Esophagus muscularis mucosa (tissue), 4 donors: ENCODE results near the gene CSTF3. TPM values are rescaled to one million over a fixed set of nuclear protein-coding genes. Genes with fewer than 3 reads are reported as not detected.
"Not testable (repeated sequence)": the region's sequence is repeated elsewhere in the genome, so short reads cannot be mapped to it uniquely, and the experiment has no call there.

Source experiments
- DNase-seq: peaks from one replicate; pipeline ENCODE4 v3.0.0-alpha.2; 2017; ENCODE audit errors: extremely low spot score
- H3K27ac ChIP-seq, 4 donors: fragments of 200-600 bp; sonication (generic); replicated peaks in 1 of 4; 1 replicate in 3 of 4; 2 replicates in 1 of 4; pipeline ENCODE4 v1.5.1; 2016 to 2019; ENCODE audit warnings: mild to moderate bottlenecking in 1 of 4
- H3K27me3 ChIP-seq, 4 donors: fragments of 200-600 bp; sonication (generic); one replicate each; pipeline versions ENCODE4 v1.5.1 to v1.6.0; 2016 to 2019
- H3K36me3 ChIP-seq, 4 donors: fragments of 200-600 bp; sonication (generic); one replicate each; pipeline ENCODE4 v1.5.1; 2016 to 2019
- H3K4me1 ChIP-seq, 4 donors: fragments of 200-600 bp; sonication (generic); one replicate each; pipeline ENCODE4 v1.5.1; 2016 to 2019
- H3K4me3 ChIP-seq, 4 donors: fragments of 200-600 bp; sonication (generic); 1 replicate in 2 of 4; 2 replicates in 2 of 4; pipeline ENCODE4 v1.5.1; 2016 to 2019; ENCODE audit warnings: mild to moderate bottlenecking in 4 of 4, moderate library complexity in 1 of 4
- H3K9me3 ChIP-seq, 4 donors: fragments of 200-600 bp; sonication (generic); 1 replicate in 3 of 4; 2 replicates in 1 of 4; pipeline ENCODE4 v1.5.1; 2016 to 2019
- EP300 ChIP-seq: sonication (generic); formaldehyde crosslinking; IDR thresholded peaks from one replicate; pipeline ENCODE4 v1.6.1; 2017; ENCODE audit warnings: antibody characterized with exemption
- POLR2A ChIP-seq: fragments of 450-650 bp; IDR thresholded peaks from one replicate; pipeline ENCODE4 v1.6.1; 2017; ENCODE audit warnings: antibody characterized with exemption, moderate library complexity, mild to moderate bottlenecking, low read depth
- POLR2AphosphoS5 ChIP-seq, 2 donors: sonication (generic); formaldehyde crosslinking; IDR thresholded peaks; one replicate each; pipeline ENCODE4 v1.6.1; 2017; ENCODE audit warnings: antibody characterized with exemption in 2 of 2
- WGBS: methylation state at CpG from one replicate; pipeline ENCODE4 v1.1.5; 2018; 5-methylcytosine and 5-hydroxymethylcytosine counted together
- intact Hi-C: fragments of 100-400 bp; cut with DNase I; formaldehyde crosslinking; loops from one replicate; pipeline ENCODE4 v1.15.1; 2023
- total RNA-seq, 4 donors: library from RNA; depleted of rRNA; stranded (reverse); fragments of >200 nt; gene quantifications; one replicate each; pipeline versions ENCODE4 v1.1.0 to v1.2.1, GENCODE V29; 2016
- TF ChIP-seq, protein P1 (sequence below), 3 experiments: fragments of 200-600 bp in 2 of 3; fragments of 450-650 bp in 1 of 3; sonication (generic) in 2 of 3; IDR thresholded peaks; one replicate each; pipeline ENCODE4 v1.5.1; 2017 to 2019; ENCODE audit warnings: antibody characterized with exemption in 3 of 3, mild to moderate bottlenecking in 2 of 3, moderate library complexity in 1 of 3

Gene CSTF3
- total RNA-seq, 4 donors from 2014 or later = 7.1 to 12.5 (median 9.5) TPM

DNA sequence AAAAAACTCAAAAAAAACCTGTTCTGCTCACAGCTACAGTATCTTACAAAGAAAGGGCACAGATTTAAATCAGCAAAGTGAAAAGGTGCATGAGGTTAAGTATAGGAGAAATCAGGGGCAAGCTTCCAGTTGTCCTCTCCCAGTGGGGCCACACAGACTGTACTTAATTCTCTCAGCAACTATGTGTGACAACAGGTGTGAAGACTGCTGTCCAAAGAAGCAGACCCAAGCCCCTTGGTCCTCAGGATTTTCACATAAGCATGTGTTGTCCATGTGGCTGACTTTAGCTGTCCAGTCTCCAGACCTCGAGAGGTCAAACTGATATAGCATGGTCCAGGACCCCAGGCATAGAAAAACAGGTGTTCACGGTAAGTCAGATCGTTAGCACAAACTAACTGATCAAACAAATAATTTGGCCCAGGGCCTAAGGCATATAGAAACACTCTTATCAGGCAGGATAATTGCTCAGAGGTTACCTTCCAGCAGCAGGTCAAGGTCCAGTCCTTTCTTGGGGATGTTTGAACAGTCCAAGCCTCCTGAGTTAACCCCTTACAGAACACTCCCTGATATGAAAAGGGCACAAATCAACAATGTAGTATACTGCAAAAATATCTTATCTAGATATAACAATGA is 21.1 kb upstream of the CSTF3 start:
- Histone ChIP-seq H3K36me3 (no peaks in the 10 kb centered on the region), H3K4me3 (no peak overlapping the region), H3K9me3 (no peaks in the 10 kb centered on the region), H3K27me3 (no peaks in the 10 kb centered on the region), H3K27ac (no peak overlapping the region), H3K4me1 (peaks cover 0 to 24% (median 19%) of the 10 kb centered on the region in 4 donors)
- no CpG with 5 or more reads among the region's 3 CpGs for WGBS
- DNase-seq = no peak
- no peak for TF ChIP-seq EP300
- TF ChIP-seq, protein P1, sequence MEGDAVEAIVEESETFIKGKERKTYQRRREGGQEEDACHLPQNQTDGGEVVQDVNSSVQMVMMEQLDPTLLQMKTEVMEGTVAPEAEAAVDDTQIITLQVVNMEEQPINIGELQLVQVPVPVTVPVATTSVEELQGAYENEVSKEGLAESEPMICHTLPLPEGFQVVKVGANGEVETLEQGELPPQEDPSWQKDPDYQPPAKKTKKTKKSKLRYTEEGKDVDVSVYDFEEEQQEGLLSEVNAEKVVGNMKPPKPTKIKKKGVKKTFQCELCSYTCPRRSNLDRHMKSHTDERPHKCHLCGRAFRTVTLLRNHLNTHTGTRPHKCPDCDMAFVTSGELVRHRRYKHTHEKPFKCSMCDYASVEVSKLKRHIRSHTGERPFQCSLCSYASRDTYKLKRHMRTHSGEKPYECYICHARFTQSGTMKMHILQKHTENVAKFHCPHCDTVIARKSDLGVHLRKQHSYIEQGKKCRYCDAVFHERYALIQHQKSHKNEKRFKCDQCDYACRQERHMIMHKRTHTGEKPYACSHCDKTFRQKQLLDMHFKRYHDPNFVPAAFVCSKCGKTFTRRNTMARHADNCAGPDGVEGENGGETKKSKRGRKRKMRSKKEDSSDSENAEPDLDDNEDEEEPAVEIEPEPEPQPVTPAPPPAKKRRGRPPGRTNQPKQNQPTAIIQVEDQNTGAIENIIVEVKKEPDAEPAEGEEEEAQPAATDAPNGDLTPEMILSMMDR (IDR thresholded peaks at IDR 0.05) = no peak
- TF ChIP-seq POLR2AphosphoS5 (IDR thresholded peaks at IDR 0.05) = no peak
- no peak for TF ChIP-seq POLR2A
- intact Hi-C loops = no loop called here

DNA sequence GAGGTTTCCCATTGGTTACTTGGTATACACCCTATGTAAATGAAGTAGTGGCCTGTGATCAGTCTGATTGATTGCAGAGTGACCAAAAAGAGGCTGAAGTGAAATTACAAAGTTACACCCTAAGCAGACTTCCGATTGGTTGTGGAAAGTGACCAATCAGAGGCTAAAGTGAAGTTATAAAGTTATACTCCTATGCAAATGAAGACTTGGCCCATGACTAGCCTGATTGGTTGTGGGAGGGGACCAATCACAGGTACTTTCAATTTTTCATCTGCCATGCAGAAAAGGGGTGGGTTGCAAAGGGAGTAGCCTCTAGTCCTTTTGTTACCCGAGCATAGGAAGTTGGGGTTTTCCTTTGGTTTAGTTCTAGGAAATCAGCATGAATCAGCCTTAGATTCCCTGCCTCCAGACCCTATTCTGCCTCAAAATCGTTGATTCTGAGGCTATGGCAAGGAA is 18.1 kb upstream of the CSTF3 start:
- WGBS = 62% methylated on average over 3 of the region's 3 CpGs
- intact Hi-C loops = loop anchor here (10.0 kb wide), 1 partner anchor 45 kb away; no protein-coding TSS in a partner anchor
- Histone ChIP-seq H3K4me1 (peaks cover 0 to 24% (median 19%) of the 10 kb centered on the region in 4 donors), H3K27me3 (no peaks in the 10 kb centered on the region), H3K9me3 (no peaks in the 10 kb centered on the region), H3K36me3 (no peaks in the 10 kb centered on the region), H3K27ac (no peak overlapping the region), H3K4me3 (no peak overlapping the region)
- no peak for DNase-seq
- TF ChIP-seq, protein P1 (IDR thresholded peaks at IDR 0.05) = no peak
- TF ChIP-seq EP300 = no peak
- TF ChIP-seq POLR2AphosphoS5 (IDR thresholded peaks at IDR 0.05) = no peak
- TF ChIP-seq POLR2A = no peak

DNA sequence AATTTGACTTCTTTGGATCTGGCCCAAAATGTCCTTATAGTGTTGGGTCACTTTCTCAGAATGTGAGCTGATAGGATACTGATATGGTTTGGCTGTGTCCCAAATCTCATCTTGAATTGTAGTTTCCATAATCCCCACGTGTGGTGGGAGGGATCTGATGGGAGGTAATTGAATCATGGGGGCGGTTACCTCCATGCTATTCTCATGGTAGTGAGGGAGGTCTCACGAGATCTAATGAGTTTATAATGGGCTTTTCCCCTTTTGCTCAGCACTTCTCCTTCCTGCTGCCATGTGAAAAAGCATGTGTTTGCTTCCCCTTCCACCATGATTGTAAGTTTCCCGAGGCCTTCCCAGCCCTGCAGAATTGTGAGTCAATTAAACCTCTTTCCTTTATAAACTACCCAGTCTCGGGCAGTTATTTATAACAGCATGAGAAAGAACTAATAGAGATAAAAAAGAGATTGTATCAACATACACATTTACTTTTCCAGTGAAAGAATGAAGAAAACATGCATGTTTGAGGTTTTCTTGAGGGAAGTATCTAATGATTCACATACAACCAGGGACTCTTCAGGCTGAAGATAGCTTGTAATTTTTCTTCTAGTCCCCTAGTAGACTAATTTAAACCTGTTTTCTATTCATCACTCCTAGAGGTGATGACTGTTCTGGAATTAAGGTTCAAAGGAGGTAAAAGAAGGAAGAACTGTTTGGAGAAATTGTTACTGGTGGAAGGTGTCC is 17.3 kb upstream of the CSTF3 start:
- Histone ChIP-seq H3K27me3 (no peaks in the 10 kb centered on the region), H3K27ac (peak overlapping the region in 1 of 4 donors; percentile 7), H3K4me1 (peaks cover 0 to 24% (median 19%) of the 10 kb centered on the region in 4 donors), H3K36me3 (no peaks in the 10 kb centered on the region), H3K4me3 (no peak overlapping the region), H3K9me3 (no peaks in the 10 kb centered on the region)
- TF ChIP-seq EP300 (no peak), POLR2A (no peak), POLR2AphosphoS5 (IDR thresholded peaks at IDR 0.05) (no peak)
- TF ChIP-seq, protein P1 (IDR thresholded peaks at IDR 0.05) = no peak
- DNase-seq = no peak
- 41% methylated on average over 5 of the region's 5 CpGs for WGBS
- intact Hi-C loops = loop anchor here (10.0 kb wide), 1 partner anchor 46 kb away; no protein-coding TSS in a partner anchor

DNA sequence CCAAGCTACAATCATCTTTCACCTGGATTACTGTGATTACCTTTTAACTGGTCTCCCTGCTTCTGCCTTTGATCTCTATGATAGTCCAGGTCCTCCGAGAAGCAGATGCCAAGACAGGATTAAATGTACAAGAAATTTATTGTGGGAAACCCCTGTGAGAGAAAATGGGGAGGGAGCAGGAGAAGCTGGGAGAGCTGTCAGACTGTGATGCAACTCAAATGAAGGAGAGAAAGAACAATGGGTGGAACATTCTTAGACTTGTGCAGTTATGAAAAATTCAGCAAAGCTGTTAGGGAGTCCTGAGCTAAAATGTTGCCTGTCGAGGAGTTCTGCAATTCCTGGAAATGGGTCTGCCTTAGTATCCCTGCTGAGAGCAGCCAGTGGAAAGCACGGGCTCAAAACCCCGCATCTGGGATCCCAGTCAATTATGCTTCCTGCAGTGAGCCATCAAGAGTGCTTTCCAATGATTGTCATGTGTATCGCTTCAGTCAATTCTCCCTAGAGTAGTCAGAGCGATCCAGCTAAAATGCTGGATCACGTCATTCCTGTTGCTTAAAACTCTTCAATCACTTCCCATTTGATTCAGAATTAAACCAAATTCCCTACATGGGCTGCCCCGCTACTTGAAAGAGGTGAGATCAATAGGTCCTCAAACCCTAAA is 16.5 kb upstream of the CSTF3 start:
- H3K27me3 ChIP-seq = no peaks in the 10 kb centered on the region
- peaks cover 0 to 24% (median 19%) of the 10 kb centered on the region in 4 donors for H3K4me1 ChIP-seq
- 84% methylated on average over 8 of the region's 8 CpGs for WGBS
- H3K27ac ChIP-seq = no peak overlapping the region
- H3K9me3 ChIP-seq = no peaks in the 10 kb centered on the region
- H3K4me3 ChIP-seq = no peak overlapping the region
- TF ChIP-seq POLR2AphosphoS5 (IDR thresholded peaks at IDR 0.05) = no peak
- no peak for TF ChIP-seq EP300
- TF ChIP-seq POLR2A = no peak
- TF ChIP-seq, protein P1 (IDR thresholded peaks at IDR 0.05) = no peak
- H3K36me3 ChIP-seq = no peaks in the 10 kb centered on the region
- DNase-seq = no peak
- intact Hi-C loops = loop anchor here (10.0 kb wide), 1 partner anchor 47 kb away; no protein-coding TSS in a partner anchor

DNA sequence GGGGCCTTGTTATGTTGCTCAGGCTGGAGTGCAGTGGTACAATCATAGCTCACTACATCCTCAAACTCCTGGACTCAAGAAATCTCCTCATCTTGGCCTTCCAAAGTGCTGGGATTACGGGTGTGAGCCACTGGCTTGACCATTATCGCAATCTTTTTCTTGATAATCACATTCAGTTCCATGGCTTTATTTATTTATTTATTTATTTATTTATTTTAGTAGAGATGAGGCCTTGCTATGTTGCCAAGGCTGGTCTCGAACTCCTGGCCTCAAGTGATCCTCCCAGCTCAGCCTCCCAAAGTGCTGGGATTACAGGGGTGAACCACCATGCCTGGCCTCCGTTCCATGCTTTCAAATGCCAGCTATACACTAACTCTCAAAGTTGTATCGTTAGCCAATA is 15.5 kb upstream of the CSTF3 start:
- peaks cover 0 to 24% (median 19%) of the 10 kb centered on the region in 4 donors for H3K4me1 ChIP-seq
- intact Hi-C loops = loop anchor here (10.0 kb wide), 1 partner anchor 48 kb away; no protein-coding TSS in a partner anchor
- H3K4me3 ChIP-seq, DNase-seq, H3K36me3 ChIP-seq, H3K9me3 ChIP-seq, H3K27me3 ChIP-seq, H3K27ac ChIP-seq: not testable (repeated sequence)
- 94% methylated on average over 5 of the region's 5 CpGs for WGBS
